SJCRH30 (cell line): Measurements from ENCODE around the gene TAMM41. TPM values are rescaled to one million over a fixed set of nuclear protein-coding genes. Genes with fewer than 3 reads are reported as not detected.

Source experiments
- DNase-seq, 2 experiments: peaks; one replicate each; pipeline ENCODE4 v3.0.0-alpha.2; 2015 to 2020
- H3K27ac ChIP-seq: fragments of 250-450 bp; sonication (Bioruptor Pico); 2 replicates; pipeline ENCODE4 v1.5.1; 2020; ENCODE audit warnings: mild to moderate bottlenecking, moderate library complexity
- H3K27me3 ChIP-seq: fragments of 250-450 bp; sonication (Bioruptor Pico); 2 replicates; pipeline ENCODE4 v1.5.1; 2020; ENCODE audit warnings: mild to moderate bottlenecking, moderate library complexity
- H3K36me3 ChIP-seq: fragments of 250-450 bp; sonication (Bioruptor Pico); 2 replicates; pipeline ENCODE4 v1.5.1; 2020; ENCODE audit warnings: mild to moderate bottlenecking, moderate library complexity
- H3K4me1 ChIP-seq: fragments of 250-450 bp; sonication (Bioruptor Pico); 2 replicates; pipeline ENCODE4 v1.5.1; 2020; ENCODE audit warnings: mild to moderate bottlenecking, moderate library complexity
- H3K4me3 ChIP-seq: fragments of 250-450 bp; sonication (Bioruptor Pico); 2 replicates; pipeline ENCODE4 v1.5.1; 2020; ENCODE audit warnings: mild to moderate bottlenecking, moderate library complexity
- H3K9me3 ChIP-seq: fragments of 250-450 bp; sonication (Bioruptor Pico); replicated peaks from 2 replicates; pipeline ENCODE4 v1.5.1; 2020; ENCODE audit warnings: mild to moderate bottlenecking, moderate library complexity
- total RNA-seq: library from RNA; depleted of rRNA; stranded (reverse); fragments of >200 nt; shearing (Covaris generic); gene quantifications from 2 replicates; pipeline ENCODE4 v1.2.3, GENCODE V29; 2014

Gene TAMM41
- total RNA-seq, 1 experiment from 2014 or later: 16.2 TPM

GRCh38 chr3:11829416-11829815, 17.3 kb downstream of the TAMM41 start:
- Histone ChIP-seq H3K4me1 (no peaks in the 10 kb centered on the region), H3K27me3 (no peaks in the 10 kb centered on the region), H3K36me3 (peaks cover 25% of the 10 kb centered on the region), H3K9me3 (no peaks in the 10 kb centered on the region), H3K27ac (no peak overlapping the region), H3K4me3 (no peak overlapping the region)
- DNase-seq: no peak

DNA sequence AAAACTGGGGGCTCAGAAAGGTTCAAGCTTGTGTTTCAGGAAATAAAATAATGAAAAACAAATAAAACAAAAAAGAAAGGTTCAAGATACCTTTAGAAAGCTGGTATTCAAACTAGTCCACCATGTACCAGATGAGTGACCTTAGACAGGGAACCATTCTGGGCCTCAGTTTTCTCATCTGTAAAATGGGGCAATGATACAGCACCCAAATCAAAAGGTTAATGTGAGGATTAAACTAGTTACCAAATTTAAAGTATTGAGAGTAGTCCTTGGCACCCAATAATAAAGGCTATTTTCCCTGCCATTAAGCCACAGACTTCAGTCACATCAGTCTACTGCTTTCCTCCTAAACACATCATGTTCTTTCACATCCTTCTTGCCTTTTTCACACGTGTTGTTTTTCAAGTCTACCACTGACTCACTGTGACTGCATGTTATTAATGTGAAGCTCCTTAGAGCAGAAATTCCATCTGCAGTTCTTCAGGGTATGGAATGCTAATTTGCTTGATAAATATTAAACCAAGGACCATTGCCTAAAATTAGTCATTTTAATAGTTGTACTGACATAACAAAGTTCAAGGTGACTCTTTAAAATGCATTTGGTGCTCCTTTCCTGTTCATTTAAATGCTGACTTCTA, 19.9 kb downstream of the TAMM41 start:
- no peaks in the 10 kb centered on the region for H3K4me1 ChIP-seq
- H3K27me3 ChIP-seq: no peaks in the 10 kb centered on the region
- no peak overlapping the region for H3K4me3 ChIP-seq
- H3K36me3 ChIP-seq: peaks cover 26% of the 10 kb centered on the region
- H3K27ac ChIP-seq: no peak overlapping the region
- no peaks in the 10 kb centered on the region for H3K9me3 ChIP-seq
- DNase-seq: no peak

DNA sequence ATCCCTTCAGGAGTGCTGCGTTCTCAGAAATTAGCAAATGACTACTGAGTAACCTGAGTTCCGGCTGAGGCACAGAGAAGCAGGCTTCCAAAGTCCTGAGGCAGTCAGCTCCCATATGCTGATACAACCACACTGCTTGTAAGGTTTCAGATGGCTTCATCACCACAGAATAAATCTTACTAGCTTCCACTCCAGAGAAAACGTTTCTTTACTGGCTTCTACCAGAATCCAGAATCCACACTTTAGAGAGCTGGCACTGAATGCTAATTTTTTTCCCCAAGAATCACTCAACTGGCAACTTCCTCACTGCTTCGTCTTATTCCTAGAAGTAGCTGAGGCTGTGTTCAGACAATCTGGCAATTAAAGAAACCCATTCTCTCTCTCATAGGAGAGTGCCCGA, 21.4 kb downstream of the TAMM41 start:
- Histone ChIP-seq H3K4me3 (no peak overlapping the region), H3K27me3 (no peaks in the 10 kb centered on the region), H3K9me3 (no peaks in the 10 kb centered on the region), H3K27ac (no peak overlapping the region), H3K4me1 (no peaks in the 10 kb centered on the region), H3K36me3 (peaks cover 35% of the 10 kb centered on the region)
- no peak for DNase-seq

- Histone ChIP-seq H3K36me3 (peaks cover 18% of the 10 kb centered on the region; the same call in 1 of the 2 replicates), H3K27me3 (no peaks in the 10 kb centered on the region), H3K4me1 (no peaks in the 10 kb centered on the region), H3K9me3 (no peaks in the 10 kb centered on the region), H3K27ac (no peak overlapping the region), H3K4me3 (no peak overlapping the region)
- DNase-seq: no peak
These were observed 26.1 kb downstream of the TAMM41 start for GRCh38 chr3:11820531-11821041.

DNA sequence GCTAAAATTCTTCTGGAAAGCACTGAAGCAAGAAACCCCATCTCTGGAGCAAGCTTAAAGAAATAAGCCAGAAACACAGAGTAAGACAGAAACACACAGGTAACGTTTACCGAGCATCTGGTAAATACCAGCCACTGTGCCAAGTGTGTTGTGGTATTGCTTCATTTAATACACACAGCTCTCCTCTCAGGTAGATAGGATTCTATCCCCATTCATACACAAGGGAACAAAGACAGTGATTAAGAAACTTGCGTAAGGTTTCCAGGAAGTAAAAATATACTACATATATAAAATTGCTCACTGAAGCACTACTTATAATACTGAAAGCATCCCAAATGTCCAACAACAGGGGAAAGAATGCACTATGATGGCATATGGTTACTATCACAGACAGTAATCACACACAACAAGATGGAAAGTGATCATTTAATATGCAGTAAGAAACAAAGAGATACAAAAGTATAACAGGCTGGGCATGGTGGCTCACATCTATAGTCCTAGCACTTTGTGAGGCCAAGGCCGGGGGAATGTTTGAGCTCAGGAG, 27.5 kb downstream of the TAMM41 start:
- H3K4me1 ChIP-seq: no peaks in the 10 kb centered on the region
- no peaks in the 10 kb centered on the region for H3K9me3 ChIP-seq
- no peaks in the 10 kb centered on the region for H3K27me3 ChIP-seq
- H3K27ac ChIP-seq: no peak overlapping the region
- H3K4me3 ChIP-seq: no peak overlapping the region
- DNase-seq: no peak
- 0 out of 2 replicates have a peak, but pooled peaks cover 12% of the 10 kb centered on the region for H3K36me3 ChIP-seq

- H3K4me1 ChIP-seq: no peaks in the 10 kb centered on the region
- H3K27me3 ChIP-seq: no peaks in the 10 kb centered on the region
- peaks cover 15% of the 10 kb centered on the region; the same call in 1 of the 2 replicates for H3K36me3 ChIP-seq
- H3K9me3 ChIP-seq: no peaks in the 10 kb centered on the region
- no peak for DNase-seq
- H3K27ac ChIP-seq: no peak overlapping the region
- no peak overlapping the region for H3K4me3 ChIP-seq
These were observed 28.7 kb downstream of the TAMM41 start for GRCh38 chr3:11818033-11818432.

- peaks cover 13% of the 10 kb centered on the region for H3K36me3 ChIP-seq
- no peak for DNase-seq
- H3K27me3 ChIP-seq: no peaks in the 10 kb centered on the region
- no peaks in the 10 kb centered on the region for H3K9me3 ChIP-seq
- no peaks in the 10 kb centered on the region for H3K4me1 ChIP-seq
- no peak overlapping the region for H3K4me3 ChIP-seq
- no peak overlapping the region for H3K27ac ChIP-seq
These were observed 31.6 kb downstream of the TAMM41 start for GRCh38 chr3:11815111-11815510.

GRCh38 chr3:11814663-11815062, 32.0 kb downstream of the TAMM41 start:
- no peak for DNase-seq
- Histone ChIP-seq H3K4me1 (no peaks in the 10 kb centered on the region), H3K27ac (no peak overlapping the region), H3K4me3 (no peak overlapping the region), H3K36me3 (peaks cover 12% of the 10 kb centered on the region), H3K9me3 (no peaks in the 10 kb centered on the region), H3K27me3 (no peaks in the 10 kb centered on the region)

- Histone ChIP-seq H3K4me1 (no peaks in the 10 kb centered on the region), H3K27ac (no peak overlapping the region)
These were observed 36.4 kb downstream of the TAMM41 start for GRCh38 chr3:11810276-11810675.

DNA sequence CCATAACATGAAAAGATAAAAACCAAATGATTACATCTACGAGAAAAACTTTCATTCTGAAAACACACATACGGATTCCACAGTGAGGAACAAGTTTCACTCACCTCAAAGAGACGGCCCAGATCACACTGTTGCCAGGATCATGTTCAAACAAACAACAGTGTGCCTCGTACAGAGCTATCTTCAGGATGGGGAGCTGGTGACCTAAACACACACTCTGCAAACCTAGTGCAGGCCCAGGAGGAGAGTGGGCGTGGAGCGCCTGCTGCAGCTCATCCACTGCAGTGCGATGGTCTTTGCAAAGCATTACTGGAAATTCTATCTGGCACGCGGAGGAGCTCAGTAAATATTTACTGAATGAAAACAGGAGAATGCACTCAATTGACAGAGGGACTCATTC, 38.5 kb downstream of the TAMM41 start:
- H3K36me3 ChIP-seq: peaks cover 17% of the 10 kb centered on the region
- H3K4me3 ChIP-seq: no peak overlapping the region
- H3K4me1 ChIP-seq: no peaks in the 10 kb centered on the region
- H3K27ac ChIP-seq: no peak overlapping the region
- no peaks in the 10 kb centered on the region for H3K27me3 ChIP-seq
- no peaks in the 10 kb centered on the region for H3K9me3 ChIP-seq
- DNase-seq: no peak

More at GRCh38 chr3:11810276-11810675, 36.4 kb downstream of the TAMM41 start:
- Histone ChIP-seq H3K27me3 (no peaks in the 10 kb centered on the region), H3K9me3 (no peaks in the 10 kb centered on the region), H3K4me3 (no peak overlapping the region), H3K36me3 (peaks cover 16% of the 10 kb centered on the region)
- no peak for DNase-seq

GRCh38 chr3:11807686-11808085, 39.0 kb downstream of the TAMM41 start:
- Histone ChIP-seq H3K9me3 (no peaks in the 10 kb centered on the region), H3K4me1 (no peaks in the 10 kb centered on the region), H3K27me3 (no peaks in the 10 kb centered on the region), H3K36me3 (peaks cover 17% of the 10 kb centered on the region), H3K27ac (no peak overlapping the region), H3K4me3 (no peak overlapping the region)
- DNase-seq: no peak

- no peak for DNase-seq
- H3K27ac ChIP-seq: no peak overlapping the region
- peaks cover 14% of the 10 kb centered on the region; the same call in 1 of the 2 replicates for H3K36me3 ChIP-seq
These were observed 41.0 kb downstream of the TAMM41 start for GRCh38 chr3:11805716-11806115.

GRCh38 chr3:11803977-11804892, 42.5 kb downstream of the TAMM41 start:
- no peak overlapping the region for H3K27ac ChIP-seq
- peak; percentile 48 to 75 for DNase-seq
- 0 out of 2 replicates have a peak, but pooled peaks cover 3% of the 10 kb centered on the region for H3K9me3 ChIP-seq
- H3K4me3 ChIP-seq: no peak overlapping the region
- H3K4me1 ChIP-seq: no peaks in the 10 kb centered on the region
- H3K36me3 ChIP-seq: peaks cover 17% of the 10 kb centered on the region; the same call in 1 of the 2 replicates
- no peaks in the 10 kb centered on the region for H3K27me3 ChIP-seq

More at GRCh38 chr3:11805716-11806115, 41.0 kb downstream of the TAMM41 start:
- Histone ChIP-seq H3K27me3 (no peaks in the 10 kb centered on the region), H3K4me3 (no peak overlapping the region), H3K4me1 (no peaks in the 10 kb centered on the region), H3K9me3 (0 out of 2 replicates have a peak, but pooled peaks cover 3% of the 10 kb centered on the region)

DNA sequence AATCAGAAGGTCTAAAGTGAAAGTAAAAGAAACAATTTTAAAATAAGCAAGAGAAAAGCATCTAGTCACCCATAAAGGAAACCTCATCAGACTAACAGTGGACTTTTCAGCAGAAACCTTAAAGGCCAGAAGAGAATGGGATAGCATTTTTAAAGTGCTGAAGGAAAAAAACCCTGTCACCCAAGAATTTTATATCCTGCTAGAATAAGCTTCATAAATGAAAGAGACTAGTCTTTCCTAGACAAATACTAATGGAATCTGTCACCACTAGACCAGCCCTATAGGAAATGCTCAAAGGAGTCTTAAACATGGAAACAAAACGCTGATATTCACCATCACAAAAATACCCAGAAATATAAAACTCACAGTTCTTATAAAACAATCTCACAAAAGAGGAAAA, 46.9 kb downstream of the TAMM41 start:
- no peak for DNase-seq
- no peaks in the 10 kb centered on the region for H3K4me1 ChIP-seq
- no peak overlapping the region for H3K27ac ChIP-seq
- H3K36me3 ChIP-seq: peaks cover 32% of the 10 kb centered on the region
- H3K27me3 ChIP-seq: no peaks in the 10 kb centered on the region
- H3K4me3 ChIP-seq: no peak overlapping the region
- H3K9me3 ChIP-seq: 0 out of 2 replicates have a peak, but pooled peaks cover 3% of the 10 kb centered on the region

DNA sequence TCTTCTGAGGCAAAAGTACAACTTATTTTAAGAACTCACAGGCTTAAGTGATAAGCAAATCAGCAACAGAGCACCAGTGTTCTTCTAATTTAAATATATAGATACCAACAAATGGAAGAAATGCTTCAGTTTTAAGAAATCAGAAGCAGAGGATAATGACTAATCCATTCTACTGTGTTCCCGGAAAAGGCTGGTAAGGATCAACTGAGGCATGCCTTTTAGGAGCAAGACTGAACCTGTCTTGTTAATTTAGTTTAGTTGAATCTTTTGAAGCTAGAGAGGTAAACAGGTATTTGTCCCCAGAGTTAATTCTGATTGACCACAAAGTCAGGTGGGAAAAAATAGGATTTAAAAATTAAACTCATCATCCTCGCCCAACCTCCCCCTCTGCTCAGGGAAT, 51.8 kb downstream of the TAMM41 start:
- DNase-seq: no peak
- Histone ChIP-seq H3K27ac (no peak overlapping the region), H3K36me3 (peaks cover 21% of the 10 kb centered on the region), H3K9me3 (no peaks in the 10 kb centered on the region), H3K4me3 (no peak overlapping the region), H3K4me1 (no peaks in the 10 kb centered on the region), H3K27me3 (no peaks in the 10 kb centered on the region)
